ENCODE measurements around the gene LASP1.

GRCh38 chr17:38903404-38903803 lies 33.5 kb downstream of the LASP1 start:
- TF ChIP-seq POLR2A (IDR thresholded peaks at IDR 0.05) (no peak), CTCF (IDR thresholded peaks at IDR 0.05) (no peak)
